A549 treated with GW870086 at 1 μM for 4 hours (cell line): ENCODE results near the gene PTP4A2. TPM values are rescaled to one million over a fixed set of nuclear protein-coding genes. Genes with fewer than 3 reads are reported as not detected.

Experiments
- total RNA-seq: library from RNA; stranded (reverse); fragments of 200-300 nt; extraction: Qiagen RNA extraction; gene quantifications from 5 replicates; pipeline ENCODE4 v1.2.3, GENCODE V29; 2022; ENCODE audit warnings: low read depth

The PTP4A2 gene
- total RNA-seq, result 148 to 196 TPM (median 185 TPM) in 5 replicates

GRCh38 chr1:31938184-31938975, at the start of gene PTP4A2:
PTP4A2 (minus strand) TSS chr1:31938368; CDS start chr1:31919065, 19,303 bp downstream.

Other genes starting within 250 kb of the PTP4A2 start
- gene COL16A1, start 234.4 kb downstream of the PTP4A2 start, total RNA-seq, result 4.9 to 5.9 TPM (median 5.2 TPM) in 5 replicates
- 4.5 to 6.1 TPM (median 5.7 TPM) in 5 replicates for gene ADGRB2, start 174.0 kb downstream of the PTP4A2 start, total RNA-seq
- gene SPOCD1, start 122.3 kb downstream of the PTP4A2 start, total RNA-seq, result 3.7 to 6.4 TPM (median 4.4 TPM) in 5 replicates
- gene KHDRBS1, start 75.5 kb upstream of the PTP4A2 start, total RNA-seq, result 116 to 144 TPM (median 131 TPM) in 5 replicates
- gene TMEM39B, start 134.6 kb upstream of the PTP4A2 start, total RNA-seq, result 8.2 to 14.0 TPM (median 10.6 TPM) in 5 replicates
- 14.4 to 16.7 TPM (median 15.1 TPM) in 5 replicates for gene KPNA6, start 169.7 kb upstream of the PTP4A2 start, total RNA-seq
- 26.1 to 30.7 TPM (median 27.5 TPM) in 5 replicates for gene TXLNA, start 241.3 kb upstream of the PTP4A2 start, total RNA-seq